Cortex of kidney (tissue), 1 donor: ENCODE measurements around the gene PCBD1.

ENCODE experiments used
- DNase-seq: peaks from one replicate; lab custom pipeline; 2025; lab: John Stamatoyannopoulos, UW

PCBD1 gene

GRCh38 chr10:70902661-70903261 lies 14.4 kb upstream of the PCBD1 start:
- no peak for DNase-seq

- DNase-seq = no peak
Measured at GRCh38 chr10:70901276-70901878, 13.0 kb upstream of the PCBD1 start.

GRCh38 chr10:70899096-70899495 lies 10.7 kb upstream of the PCBD1 start:
- no peak for DNase-seq

GRCh38 chr10:70898687-70899086 lies 10.3 kb upstream of the PCBD1 start:
- DNase-seq = no peak

- no peak for DNase-seq
Measured at GRCh38 chr10:70896551-70896950, 8.2 kb upstream of the PCBD1 start.

- no peak for DNase-seq
Measured at GRCh38 chr10:70894416-70894815, 6.1 kb upstream of the PCBD1 start.

- no peak for DNase-seq
Measured at GRCh38 chr10:70893227-70894006, 5.1 kb upstream of the PCBD1 start.

GRCh38 chr10:70892631-70893030 lies 4.3 kb upstream of the PCBD1 start:
- DNase-seq = no peak

- no peak for DNase-seq
Measured at GRCh38 chr10:70891627-70892026, 3.3 kb upstream of the PCBD1 start.

- DNase-seq = no peak
Measured at GRCh38 chr10:70890917-70891431, 2.6 kb upstream of the PCBD1 start.

GRCh38 chr10:70889291-70889690 lies 926 bp upstream of the PCBD1 start:
- DNase-seq = no peak

GRCh38 chr10:70886921-70887665 lies 1.3 kb downstream of the PCBD1 start:
- no peak for DNase-seq

- no peak for DNase-seq
Measured at GRCh38 chr10:70885931-70886903, 2.1 kb downstream of the PCBD1 start.

GRCh38 chr10:70885481-70885880 lies 2.9 kb downstream of the PCBD1 start:
- no peak for DNase-seq

GRCh38 chr10:70884741-70885140 lies 3.6 kb downstream of the PCBD1 start:
- no peak for DNase-seq

GRCh38 chr10:70880077-70880534 lies 8.3 kb downstream of the PCBD1 start:
- no peak for DNase-seq

GRCh38 chr10:70879207-70879606 lies 9.2 kb downstream of the PCBD1 start:
- no peak for DNase-seq

- DNase-seq = no peak
Measured at GRCh38 chr10:70874061-70874460, 14.3 kb downstream of the PCBD1 start.

GRCh38 chr10:70872291-70872690 lies 16.1 kb downstream of the PCBD1 start:
- DNase-seq = no peak

- no peak for DNase-seq
Measured at GRCh38 chr10:70866424-70866823, 21.9 kb downstream of the PCBD1 start.

- no peak for DNase-seq
Measured at GRCh38 chr10:70864935-70865334, 23.4 kb downstream of the PCBD1 start.
